PC-9 (cell line): Measurements from ENCODE around the gene SPACA5B.

ENCODE experiments used
- CTCF ChIP-seq: fragments of 200-600 bp; sonication (generic); conservative IDR thresholded peaks from 2 replicates; pipeline ENCODE4 v1.6.1; 2017; ENCODE audit warnings: mixed run types, antibody characterized with exemption, mild to moderate bottlenecking, moderate library complexity
- EZH2 ChIP-seq: fragments of 200-600 bp; sonication (generic); IDR thresholded peaks from 2 replicates; pipeline ENCODE4 v1.8.0; 2017; ENCODE audit warnings: antibody characterized with exemption, low read depth

GRCh38 chrX:48083212-48083611, 47.2 kb upstream of the SPACA5B start:
- peak; percentile 55; the same call in 1 of the 2 replicates for TF ChIP-seq CTCF
- no peak for TF ChIP-seq EZH2
